ENCODE measurements around the gene TMEM185A.
"Not testable (repeated sequence)": the region's sequence is repeated elsewhere in the genome, so short reads cannot be mapped to it uniquely, and the experiment has no call there.

The TMEM185A gene

DNA sequence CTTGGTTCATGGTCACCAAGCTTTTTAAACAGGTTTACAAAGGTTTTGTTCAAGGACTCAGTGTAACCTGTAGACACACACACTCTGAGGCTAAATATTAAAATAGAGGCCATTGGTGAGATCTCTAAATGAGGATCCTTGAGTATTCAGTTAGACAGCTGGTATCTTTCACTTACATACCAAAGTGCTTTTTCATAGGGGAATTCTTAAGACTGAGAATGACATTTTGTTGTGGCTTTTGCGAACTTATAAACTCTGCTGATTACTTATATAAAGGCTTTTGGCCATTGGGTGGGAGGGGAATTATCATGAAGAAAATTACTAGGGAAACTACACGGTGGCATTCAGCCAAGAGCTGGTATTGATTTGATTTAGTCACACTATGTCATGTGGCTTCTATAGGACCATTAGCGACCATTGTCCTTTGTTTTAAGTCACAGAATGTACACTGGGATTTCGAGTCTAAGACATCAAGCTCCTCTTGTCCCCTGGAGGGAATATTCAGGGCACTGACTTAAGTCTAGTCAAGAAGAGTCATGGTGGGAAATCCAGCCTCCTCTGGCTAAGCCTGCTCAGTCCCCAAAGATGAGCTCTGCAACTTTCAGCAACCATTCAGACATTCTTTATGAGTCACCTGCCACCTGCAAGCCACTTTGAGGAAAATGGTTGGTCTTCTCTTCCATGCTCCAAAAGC is 80.2 kb downstream of the TMEM185A start:
- not testable (repeated sequence) for DNase-seq (ENCODE audit: low spot score)

DNA sequence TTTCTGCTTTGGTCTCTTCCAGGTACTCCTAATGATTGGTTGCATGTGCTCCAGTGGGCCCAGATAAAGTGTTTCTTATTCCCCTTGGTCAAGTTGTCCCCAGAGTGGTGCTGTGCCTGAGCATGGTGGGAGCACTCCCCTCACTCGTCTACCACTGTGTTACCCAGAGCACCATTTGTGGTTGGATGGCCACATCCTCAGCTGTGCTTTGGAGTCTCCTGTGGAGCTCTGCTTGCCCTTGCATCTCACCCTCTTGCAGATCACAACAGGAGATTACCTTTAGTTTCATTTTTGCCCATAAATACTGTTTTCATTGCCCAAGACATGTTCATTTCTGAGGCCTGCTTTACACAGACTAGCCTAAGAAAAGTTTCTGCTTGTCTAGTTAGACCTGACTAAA is 81.1 kb downstream of the TMEM185A start:
- not testable (repeated sequence) for DNase-seq (ENCODE audit: low spot score)

DNA sequence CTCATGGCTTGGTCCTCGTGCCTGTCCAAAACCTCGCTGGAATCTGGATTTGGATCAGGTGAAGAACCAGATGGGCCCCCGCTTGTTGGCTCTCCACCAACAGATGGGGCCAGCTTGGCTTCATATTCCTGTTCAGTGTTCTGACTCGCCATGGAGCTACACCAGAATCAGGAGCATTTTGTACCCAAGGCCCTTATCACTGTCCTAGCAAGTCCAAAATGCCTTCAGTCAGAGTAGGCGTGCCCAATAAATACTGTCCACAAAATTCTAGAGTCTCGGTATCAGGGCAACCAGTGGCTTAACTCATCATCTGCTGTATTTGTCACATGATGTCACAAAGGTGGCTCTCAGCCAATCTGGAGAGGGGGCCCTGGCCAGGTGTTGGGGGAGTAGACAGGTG is 81.9 kb downstream of the TMEM185A start, which contains the start of gene HSFX3:
TSS of gene HSFX3 (minus strand) at position 224 of the 400 bp plus-strand sequence. CDS start at position 152, 72 bp downstream.
- not testable (repeated sequence) for DNase-seq (ENCODE audit: low spot score)

DNA sequence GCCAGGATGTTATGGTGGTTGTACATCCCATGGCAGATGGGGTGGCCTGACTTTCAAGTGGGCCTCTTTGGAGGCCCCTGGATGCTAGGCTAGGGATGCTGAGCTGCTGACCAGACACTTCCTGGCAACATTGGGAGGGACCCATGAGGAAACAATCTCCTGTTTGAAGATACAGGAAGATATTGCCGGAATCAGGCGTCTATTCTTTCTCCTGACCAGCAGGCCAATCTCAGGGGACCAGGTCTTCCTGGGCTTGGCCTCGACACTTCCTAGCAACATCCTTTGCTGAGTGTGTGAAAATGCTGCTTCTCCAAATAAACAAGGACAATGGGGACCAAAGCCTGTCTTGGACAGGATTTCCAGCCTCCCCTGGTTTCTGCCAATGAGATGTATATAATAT is 83.8 kb downstream of the TMEM185A start:
- DNase-seq (ENCODE audit: low spot score) = not testable (repeated sequence)

DNA sequence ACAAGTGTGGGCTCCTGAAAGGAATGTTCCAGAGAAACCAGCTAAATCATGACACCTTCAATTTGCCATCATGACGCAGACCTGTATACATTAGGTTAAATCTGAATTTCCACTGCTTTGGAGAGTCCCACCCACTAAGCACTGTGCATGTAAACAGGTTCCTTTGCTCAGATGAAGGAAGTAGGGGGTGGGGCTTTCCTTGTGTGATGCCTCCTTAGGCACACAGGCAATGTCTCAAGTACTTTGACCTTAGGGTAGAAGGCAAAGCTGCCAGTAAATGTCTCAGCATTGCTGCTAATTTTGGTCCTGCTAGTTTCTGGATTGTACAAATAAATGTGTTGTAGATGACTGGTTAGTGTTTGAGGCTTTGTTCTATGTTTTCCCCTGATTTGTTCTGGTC is 84.6 kb downstream of the TMEM185A start:
- not testable (repeated sequence) for DNase-seq (ENCODE audit: low spot score)
